GM12801 (cell line): Measurements from ENCODE around the gene ALPL.

Experiments
- TF ChIP-seq, protein P1 (sequence below): IDR thresholded peaks from one replicate; pipeline ENCODE4 v1.5.1; 2011; ENCODE audit warnings: control low read depth; ENCODE audit not compliant: insufficient read length; ENCODE audit errors: extremely low read depth

ALPL gene

DNA sequence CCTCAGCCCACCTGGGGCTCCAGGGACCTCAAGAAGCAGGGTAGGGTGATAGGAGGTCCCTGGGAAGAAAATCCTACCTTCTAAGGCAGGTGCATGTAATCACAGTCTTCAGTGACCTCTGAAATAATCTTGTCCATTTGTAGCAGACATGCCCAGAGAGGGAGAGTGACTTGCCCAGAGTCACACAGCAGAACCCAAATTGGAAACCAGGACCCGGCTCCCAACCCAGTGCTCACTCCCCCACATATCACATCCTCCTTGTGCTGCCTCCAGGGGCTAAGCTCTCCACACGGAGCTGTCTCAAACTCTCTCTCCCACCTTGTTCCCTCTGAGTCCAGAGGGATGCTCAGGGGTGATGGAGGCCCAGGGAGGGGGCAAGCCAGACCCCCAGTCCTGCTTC is 87.4 kb downstream of the ALPL start:
- TF ChIP-seq, protein P1, sequence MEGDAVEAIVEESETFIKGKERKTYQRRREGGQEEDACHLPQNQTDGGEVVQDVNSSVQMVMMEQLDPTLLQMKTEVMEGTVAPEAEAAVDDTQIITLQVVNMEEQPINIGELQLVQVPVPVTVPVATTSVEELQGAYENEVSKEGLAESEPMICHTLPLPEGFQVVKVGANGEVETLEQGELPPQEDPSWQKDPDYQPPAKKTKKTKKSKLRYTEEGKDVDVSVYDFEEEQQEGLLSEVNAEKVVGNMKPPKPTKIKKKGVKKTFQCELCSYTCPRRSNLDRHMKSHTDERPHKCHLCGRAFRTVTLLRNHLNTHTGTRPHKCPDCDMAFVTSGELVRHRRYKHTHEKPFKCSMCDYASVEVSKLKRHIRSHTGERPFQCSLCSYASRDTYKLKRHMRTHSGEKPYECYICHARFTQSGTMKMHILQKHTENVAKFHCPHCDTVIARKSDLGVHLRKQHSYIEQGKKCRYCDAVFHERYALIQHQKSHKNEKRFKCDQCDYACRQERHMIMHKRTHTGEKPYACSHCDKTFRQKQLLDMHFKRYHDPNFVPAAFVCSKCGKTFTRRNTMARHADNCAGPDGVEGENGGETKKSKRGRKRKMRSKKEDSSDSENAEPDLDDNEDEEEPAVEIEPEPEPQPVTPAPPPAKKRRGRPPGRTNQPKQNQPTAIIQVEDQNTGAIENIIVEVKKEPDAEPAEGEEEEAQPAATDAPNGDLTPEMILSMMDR = no peak

DNA sequence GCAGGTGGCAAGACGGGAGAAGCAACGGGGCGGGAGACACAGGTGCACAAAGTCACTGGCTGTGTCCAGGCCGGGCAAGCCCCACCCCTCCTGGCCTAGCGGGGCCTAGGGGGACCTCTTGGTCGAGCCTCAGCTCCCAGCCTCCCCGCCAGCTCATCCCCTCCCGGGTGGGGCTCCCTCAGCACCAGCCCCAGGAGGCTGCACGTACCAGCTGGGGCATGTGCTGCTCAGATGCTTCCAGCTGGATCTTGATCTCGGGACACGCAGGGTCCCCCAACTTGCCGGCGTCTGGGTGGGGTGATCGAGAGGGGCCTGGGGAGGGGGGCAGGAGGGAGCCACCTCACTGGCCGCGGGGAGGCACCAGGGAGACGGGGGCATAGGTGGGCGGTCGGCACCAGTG is 88.5 kb downstream of the ALPL start:
- TF ChIP-seq, protein P1 = no peak

DNA sequence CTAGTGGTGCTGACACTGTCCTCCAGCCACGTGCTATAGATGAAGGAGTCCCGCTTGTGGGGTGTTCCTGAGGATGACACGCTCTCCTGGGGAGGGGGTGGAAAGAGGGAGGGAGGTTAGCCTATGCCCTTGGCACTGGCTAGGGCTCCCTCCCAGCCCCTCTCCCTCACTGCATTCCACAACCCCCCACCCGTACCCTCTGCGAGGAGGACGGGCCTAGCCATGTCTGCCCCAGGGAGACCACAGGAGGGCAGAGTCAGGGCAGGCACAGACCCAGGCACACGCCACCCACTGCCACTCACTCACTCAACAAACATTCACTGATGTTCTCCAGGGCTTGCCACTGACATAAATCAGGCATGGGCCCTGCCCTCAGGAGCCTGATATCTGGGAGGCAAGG is 89.2 kb downstream of the ALPL start:
- TF ChIP-seq, protein P1 = no peak

DNA sequence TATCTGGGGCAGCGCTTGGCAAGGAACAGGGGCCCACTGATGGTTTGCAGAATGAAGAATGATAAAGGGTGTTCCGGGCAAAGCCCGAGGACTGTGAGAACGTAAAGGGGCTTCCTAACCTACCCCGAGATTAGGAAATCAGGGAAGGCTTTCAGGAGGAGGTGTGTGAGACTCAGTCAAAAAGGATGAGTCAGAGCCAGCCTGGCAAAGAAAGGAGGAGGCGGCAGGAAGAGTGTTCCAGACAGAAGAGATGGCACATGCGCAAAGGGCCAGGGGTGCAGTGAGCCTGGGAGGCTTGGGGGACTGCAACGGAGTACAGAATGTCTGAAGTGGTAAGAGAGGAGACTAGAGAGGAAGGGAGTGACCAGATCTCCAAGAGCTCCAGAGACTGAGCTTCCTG is 89.7 kb downstream of the ALPL start:
- TF ChIP-seq, protein P1 = no peak

DNA sequence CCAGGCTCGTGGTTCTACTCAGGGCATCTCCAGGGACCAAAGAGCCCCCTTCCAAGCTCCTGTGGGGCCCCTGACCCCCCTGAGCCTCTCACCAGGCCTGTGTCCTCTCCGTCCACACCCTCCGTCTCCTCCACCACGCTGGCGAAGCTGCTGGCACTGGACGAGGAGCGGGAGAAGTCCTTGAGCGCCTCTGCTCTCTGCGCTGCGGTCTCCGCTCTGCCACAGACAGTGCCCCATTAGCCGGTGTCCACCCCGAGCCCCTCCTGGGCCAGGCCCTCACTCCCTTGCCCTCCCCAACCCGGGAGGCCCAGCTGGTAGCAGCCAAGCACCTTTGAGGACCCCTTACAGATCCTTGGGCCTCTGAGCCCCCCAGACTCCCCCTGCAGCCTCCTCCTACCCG is 90.2 kb downstream of the ALPL start:
- TF ChIP-seq, protein P1 = no peak

DNA sequence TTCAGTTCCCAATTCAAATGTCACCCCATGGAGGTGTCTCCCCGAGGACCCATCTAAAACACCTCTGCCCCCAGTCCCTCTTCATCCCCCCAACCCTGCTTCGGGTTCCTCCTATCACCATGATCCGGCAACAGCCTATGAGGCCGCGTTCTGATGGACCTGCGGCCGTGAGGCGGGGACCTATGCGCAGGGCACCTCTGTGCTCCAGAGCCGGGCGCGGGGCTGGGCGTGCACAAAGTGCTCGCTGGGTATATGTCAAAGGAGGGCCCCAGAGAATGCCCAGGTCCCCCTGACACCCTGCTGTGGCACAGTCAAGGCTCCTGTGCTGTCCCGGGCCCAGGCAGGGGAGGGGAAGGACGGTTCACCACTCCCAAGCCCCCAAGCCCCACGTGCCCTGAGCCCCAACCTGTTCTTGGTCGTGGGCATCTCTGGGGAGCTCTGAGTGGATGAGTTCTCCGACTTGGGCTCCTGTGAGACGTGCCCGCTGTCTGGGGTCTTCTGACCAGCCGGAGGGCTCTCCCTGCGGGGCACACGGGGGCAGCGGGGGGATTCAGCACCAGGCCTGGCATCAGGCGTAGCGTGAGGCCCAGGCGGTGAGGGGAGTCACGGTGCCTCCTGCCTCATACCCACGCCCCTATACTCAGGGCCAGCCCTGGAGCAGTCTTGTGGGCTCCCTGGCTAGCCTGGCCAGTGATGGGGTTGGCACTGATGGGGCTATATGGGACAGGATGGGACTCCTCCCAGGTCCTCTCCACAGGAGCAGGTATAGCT is 92.2 kb downstream of the ALPL start:
- TF ChIP-seq, protein P1 = no peak

DNA sequence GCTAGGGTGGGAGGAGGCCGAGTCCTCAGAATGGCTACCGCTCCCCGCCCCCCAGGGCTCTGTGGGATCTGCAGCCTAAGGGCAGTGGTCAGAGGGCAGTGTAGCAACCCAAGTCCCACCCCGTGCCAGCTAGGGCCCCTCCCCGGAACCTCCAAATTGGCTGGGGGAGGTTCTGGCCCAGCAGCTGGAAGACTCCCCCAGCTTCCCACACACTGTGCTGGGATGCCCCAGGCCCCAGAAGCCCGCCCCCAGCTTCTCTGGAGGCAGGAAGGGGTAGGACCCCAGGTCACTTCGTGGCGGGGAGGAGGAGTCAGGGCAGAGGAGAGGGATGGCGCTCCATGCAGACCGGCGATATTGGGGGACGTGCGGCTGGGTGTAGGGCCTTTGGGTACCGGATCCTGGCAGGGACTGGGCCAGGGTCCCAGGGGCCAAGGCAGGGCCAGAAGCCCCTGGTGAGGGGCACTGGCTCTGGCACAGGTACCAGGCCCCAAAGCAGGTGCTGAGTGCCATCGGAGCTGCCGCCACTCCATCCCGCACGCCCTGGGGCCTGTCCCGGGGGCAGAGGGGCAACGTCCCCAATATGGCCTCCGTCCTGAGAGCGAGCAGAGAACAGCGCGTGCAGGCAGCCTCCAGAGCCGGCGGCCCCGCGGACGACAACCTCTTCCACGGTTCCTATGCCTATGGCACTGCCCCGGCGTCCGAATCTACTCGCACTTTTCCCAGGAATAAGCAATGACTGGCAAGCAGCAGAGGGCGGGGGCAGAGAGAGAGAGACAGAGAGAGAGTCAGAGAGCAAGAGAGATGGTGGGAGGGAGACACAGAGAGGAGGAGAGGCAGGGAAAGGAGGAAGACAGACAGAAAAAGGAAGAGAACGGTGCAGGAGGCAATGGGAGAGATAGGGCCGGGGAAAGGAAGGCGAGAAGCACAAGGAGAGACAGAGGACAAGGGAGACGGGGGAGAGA is 94.2 kb downstream of the ALPL start:
- TF ChIP-seq, protein P1 = no peak
